Forelimb muscle (tissue), 1 donor: ENCODE results near the gene ACTA2. TPM values are rescaled to one million over a fixed set of nuclear protein-coding genes. Genes with fewer than 3 reads are reported as not detected.

Experiments used
- DNase-seq: peaks from one replicate; pipeline ENCODE4 v3.0.0-alpha.2; 2013; ENCODE audit warnings: low read depth
- polyA plus RNA-seq: library from polyadenylated mRNA; unstranded; fragments of 120-200 nt; gene quantifications from one replicate; pipeline ENCODE4 v1.2.1, GENCODE V29; 2013; ENCODE audit not compliant: insufficient read length

The ACTA2 gene
- polyA plus RNA-seq, 1 donor = 183 TPM

GRCh38 chr10:88893611-88894010, 59.0 kb downstream of the ACTA2 start:
- DNase-seq = no peak

- DNase-seq = no peak
These were observed 60.2 kb downstream of the ACTA2 start for GRCh38 chr10:88892222-88892967.

- DNase-seq = no peak
These were observed 61.7 kb downstream of the ACTA2 start for GRCh38 chr10:88890681-88891381.

GRCh38 chr10:88889559-88890337, 62.8 kb downstream of the ACTA2 start:
- DNase-seq = no peak

GRCh38 chr10:88888810-88889445, 63.6 kb downstream of the ACTA2 start:
- no peak for DNase-seq

- DNase-seq = no peak
These were observed 66.0 kb downstream of the ACTA2 start for GRCh38 chr10:88886557-88886956.

Other genes starting within 250 kb of the ACTA2 start
- gene LIPK, start 246.5 kb downstream of the ACTA2 start, polyA plus RNA-seq = not detected
- not detected for gene LIPN, start 192.8 kb downstream of the ACTA2 start, polyA plus RNA-seq
- not detected for gene LIPM, start 150.0 kb downstream of the ACTA2 start, polyA plus RNA-seq
- gene ANKRD22, start 100.9 kb downstream of the ACTA2 start, polyA plus RNA-seq = 0.11 TPM
- 6.5 TPM for gene STAMBPL1, start 72.5 kb downstream of the ACTA2 start, polyA plus RNA-seq
- gene FAS, start 38.0 kb upstream of the ACTA2 start, polyA plus RNA-seq = 6.2 TPM